Left cardiac atrium (tissue), 4 donors: ENCODE results near the gene REEP1. TPM values are rescaled to one million over a fixed set of nuclear protein-coding genes. Genes with fewer than 3 reads are reported as not detected.
A peak's percentile ranks its signal among the peaks of the same experiment; 100 is the strongest.
"Not testable (repeated sequence)": the region's sequence is repeated elsewhere in the genome, so short reads cannot be mapped to it uniquely, and the experiment has no call there.

ENCODE experiments used
- ATAC-seq, 2 donors: fragments of 200-7000 bp; cut with Tn5 transposase; one replicate each; pipeline ENCODE4 v1.9.1; 2020; ENCODE audit warnings: mild to moderate bottlenecking in 2 of 2, moderate library complexity in 2 of 2
- DNase-seq: peaks from one replicate; pipeline ENCODE4 v3.0.0-alpha.2; 2020
- intact Hi-C, 2 donors: fragments of 100-400 bp; cut with DNase I; formaldehyde crosslinking; loops; one replicate each; pipeline versions ENCODE4 v1.14.1 to v1.15.1; 2022 to 2023
- total RNA-seq, 2 donors: library from RNA; stranded (reverse); fragmentation: NEBNext Ultra II Directional; extraction: Animal tissue kit (Norgen Biotek cat#: 25700); gene quantifications; one replicate each; pipeline ENCODE4 v1.2.1, GENCODE V29; 2021
- donor health status: DM: no; HTN: yes; CAD: no.
- donor health status: DM: no; HTN: yes; CAD: no; lungs with severe emphysema.
- donor health status: DM: yes; HTN: yes; CAD: no.
- donor health status: Dilated cardiomyopathy.

The REEP1 gene
- total RNA-seq, 2 donors from 2014 or later: 15.7 to 22.5 TPM

DNA sequence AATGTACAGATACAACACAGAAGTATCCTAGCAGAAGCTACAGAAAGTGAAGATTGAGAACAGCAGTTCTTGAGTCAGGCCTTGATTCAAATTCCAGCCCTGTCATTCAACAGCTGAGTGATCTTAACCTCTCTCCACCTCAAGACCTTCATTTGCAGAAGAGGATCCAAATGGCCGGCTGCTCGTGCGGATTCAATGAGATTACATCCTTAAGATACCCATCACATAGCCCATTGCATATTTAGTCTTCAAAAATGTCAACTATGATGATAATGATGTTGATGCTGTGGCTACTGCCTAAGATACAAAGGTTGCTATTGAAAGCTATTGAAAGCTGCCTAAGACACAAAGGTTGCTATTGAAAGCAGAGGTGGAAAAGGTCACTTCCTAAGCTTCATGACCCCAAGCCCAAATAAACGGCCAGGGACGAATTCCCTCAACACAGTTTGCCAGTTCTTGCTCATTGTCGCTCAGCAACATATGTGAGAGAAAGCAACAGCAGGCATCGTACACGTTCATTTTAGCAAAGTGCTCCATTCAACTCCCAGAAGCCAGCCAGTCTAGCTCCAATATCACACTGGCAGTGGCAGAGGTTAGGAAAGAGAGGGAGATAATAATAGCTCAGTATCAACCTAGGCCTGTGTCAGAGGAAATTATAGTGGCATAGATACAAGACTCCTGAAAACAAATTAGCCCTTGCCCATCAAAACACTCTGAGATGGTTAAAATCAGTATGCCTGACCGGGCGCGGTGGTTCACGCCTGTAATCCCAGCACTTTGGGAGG is 102.0 kb downstream of the REEP1 start:
- intact Hi-C loops: no loop called here
- DNase-seq: no peak
- peak; percentile 42 to 55 for ATAC-seq

DNA sequence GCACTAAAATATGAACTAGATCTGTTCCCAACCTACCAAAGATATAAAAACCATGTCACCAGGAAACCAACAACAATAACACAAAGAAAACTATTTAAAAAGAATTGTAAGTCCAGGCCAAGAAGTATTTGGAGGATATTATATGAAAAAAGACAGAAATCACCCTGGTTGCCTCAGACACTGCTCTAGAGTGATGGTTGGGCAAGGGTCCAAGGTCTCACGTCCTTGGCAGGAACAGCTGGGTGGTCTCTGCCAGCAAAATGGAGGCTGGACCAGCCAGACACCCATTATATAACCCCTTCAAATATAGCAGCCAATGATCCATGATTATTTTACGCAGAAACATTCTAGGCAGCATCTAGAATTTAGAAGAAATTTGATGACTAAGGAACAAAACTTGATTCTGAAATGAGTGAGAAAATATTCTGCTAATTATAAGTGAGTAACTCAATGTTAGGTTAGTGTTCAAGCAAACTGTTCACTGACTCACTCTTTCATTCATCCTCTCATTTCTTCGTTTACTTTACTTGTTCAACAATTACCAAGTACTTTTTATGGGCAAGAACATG is 102.8 kb downstream of the REEP1 start:
- intact Hi-C loops: no loop called here
- peak in 1 of 2 donors; percentile 45 for ATAC-seq

DNA sequence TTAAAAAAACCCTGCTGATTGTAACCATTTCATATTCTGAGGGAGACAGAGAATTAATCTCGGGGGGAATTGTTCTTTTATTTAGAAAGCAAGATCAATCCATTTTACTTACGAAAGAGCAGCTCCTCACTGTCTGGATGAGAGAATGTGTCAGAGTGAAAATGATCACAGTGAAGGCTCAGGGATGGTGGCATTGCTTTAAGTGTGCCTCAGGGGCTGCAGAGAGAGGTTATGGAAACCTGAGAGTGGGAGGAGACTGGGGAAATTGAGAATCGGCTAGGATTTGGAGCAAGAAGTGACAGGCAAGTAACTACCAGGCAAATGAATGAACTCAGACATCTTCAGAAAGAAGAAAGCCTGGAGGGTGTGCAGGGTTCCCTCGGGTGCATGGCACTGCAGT is 104.0 kb downstream of the REEP1 start:
- ATAC-seq (no peak), DNase-seq (no peak)
- intact Hi-C loops: no loop called here

More for the DNA sequence above, 102.8 kb downstream of the REEP1 start:
- no peak for DNase-seq

DNA sequence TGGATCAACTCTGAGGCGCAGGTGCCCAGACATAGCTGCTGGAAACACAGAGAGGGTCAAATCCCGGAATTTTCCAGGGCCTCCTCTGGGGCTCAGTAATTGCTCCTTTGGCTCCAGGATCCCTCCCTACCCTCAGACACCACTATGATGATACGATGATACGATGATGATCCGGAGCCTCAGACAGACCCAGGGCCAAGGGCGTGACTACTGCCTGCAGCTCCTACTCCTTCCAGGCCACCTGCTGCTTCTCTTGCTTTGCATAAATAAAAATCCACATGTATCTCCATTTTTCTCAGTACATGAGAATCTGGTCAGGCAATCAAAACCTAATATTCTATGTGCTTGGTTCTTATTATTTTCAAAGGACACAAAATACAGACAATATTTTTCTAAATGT is 104.5 kb downstream of the REEP1 start:
- no peak for ATAC-seq
- DNase-seq: no peak
- intact Hi-C loops: no loop called here

DNA sequence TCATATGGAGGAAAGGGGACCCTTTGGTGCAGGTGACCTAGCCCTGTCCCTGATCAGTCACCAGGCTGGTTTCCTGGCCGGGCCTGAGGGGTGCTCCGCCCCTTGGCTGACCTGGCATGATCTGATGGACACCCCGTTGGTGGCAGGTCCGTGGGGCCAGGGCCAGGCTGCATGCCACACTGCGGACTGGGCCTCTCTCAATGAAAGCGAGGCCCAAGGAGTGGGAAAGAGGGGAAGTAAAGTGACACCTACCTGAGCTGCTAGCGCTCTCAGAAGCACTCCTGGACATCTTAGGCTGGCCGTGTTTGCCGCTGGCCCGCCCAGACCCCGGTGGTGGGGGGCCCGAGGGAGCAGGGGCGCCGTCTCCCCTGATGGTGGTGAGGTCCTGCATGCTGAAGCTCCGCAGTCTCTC is 105.0 kb downstream of the REEP1 start:
- DNase-seq (no peak), ATAC-seq (no peak)

DNA sequence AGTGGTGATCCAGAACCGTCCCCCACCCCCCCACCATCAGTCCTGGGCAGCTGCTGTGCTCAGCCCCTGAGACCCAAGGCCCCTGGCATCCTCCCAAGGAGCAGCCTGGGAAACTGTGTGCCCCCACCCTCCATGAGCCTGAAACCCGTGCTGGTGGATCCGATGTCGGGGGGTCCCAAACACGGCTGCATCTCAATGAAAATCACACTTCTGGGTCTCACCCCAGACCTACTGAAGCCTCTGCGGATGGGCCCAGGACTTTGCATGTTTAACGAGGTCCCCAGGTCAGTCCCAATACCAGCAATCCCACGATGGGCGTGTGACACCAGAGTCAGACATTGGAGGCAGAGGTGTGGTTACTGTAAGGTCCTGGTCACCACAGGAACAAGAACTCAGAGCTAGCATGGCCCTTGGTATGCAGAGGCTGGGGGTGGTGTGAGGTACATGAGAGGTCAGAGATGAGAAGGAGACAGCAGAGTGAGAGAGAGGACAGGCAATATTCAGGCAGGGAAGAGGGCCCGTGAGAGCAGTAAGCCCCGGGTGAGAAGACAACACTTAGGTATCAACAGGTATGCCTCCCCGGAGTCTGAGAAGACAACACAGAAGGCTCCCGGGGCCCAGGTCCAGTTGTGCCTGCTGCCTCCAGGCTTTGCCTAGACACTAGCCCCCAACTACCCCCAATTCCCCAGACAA is 105.6 kb downstream of the REEP1 start:
- DNase-seq (no peak), ATAC-seq (no peak)
- intact Hi-C loops: no loop called here

More for the DNA sequence above, 105.0 kb downstream of the REEP1 start:
- intact Hi-C loops: no loop called here

DNA sequence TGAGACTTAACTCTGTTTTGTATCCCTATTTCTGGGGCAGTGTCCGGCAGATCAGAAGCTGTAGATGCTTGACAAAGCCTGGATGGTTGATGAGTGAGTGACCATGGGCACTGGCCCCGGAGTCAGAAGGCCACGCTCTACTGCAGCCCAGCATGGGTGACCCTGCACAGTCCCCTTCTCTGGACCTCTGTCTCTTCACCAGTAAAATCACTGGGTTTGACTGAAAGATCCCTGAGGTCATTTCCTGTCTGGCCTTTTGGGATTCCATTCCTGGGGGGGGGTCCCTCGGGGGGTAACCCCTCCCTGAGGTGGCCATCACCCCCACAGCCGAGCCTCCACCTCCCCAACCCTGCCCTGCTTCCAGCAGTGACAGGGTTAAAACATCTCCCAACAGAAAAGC is 106.5 kb downstream of the REEP1 start:
- DNase-seq (no peak), ATAC-seq (no peak)
- intact Hi-C loops: no loop called here

DNA sequence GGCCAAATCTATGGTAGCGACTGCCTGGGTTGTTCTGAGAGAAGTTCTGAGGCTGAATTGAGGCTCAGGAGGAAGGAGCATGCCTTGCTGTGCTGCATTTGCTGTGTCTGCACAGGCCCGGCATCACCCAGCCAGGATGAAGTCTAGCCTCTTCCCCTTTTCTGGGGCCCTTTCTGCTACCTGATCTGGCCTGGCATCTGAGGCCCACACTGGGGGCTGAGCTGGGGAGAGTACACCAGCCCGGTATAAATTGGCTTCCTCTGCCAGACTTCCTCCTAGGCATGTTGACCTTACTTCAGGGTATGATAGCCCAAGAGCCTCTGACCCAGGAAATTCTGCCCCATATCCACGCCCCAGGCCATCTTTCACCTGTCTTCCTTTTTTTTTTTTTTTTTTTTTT is 108.2 kb downstream of the REEP1 start:
- intact Hi-C loops: loop anchor here (10.0 kb wide), 2 partner anchors 146 to 216 kb away; partner anchors contain the start of gene KDM3A (in 1 of the 2)
- ATAC-seq (no peak), DNase-seq (no peak)

DNA sequence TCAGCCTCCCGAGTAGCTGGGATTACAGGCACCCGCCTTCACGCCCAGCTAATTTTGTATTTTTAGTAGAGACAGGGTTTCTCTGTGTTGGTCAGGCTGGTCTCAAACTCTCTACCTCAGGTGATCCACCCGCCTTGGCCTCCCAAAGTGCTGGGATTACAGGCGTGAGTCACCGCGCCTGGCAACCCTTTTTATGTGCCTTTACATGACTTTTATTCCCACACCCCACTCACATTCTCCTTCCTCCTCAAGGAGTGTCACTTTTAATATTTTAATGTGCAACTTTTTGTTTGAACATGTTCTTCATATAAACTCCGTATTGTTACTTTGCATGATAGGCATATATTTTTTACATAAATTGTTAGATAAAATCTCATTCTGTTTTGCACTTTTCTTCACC is 108.9 kb downstream of the REEP1 start:
- intact Hi-C loops: loop anchor here (10.0 kb wide), 2 partner anchors 146 to 216 kb away; partner anchors contain the start of gene KDM3A (in 1 of the 2)
- not testable (repeated sequence) for DNase-seq, ATAC-seq

DNA sequence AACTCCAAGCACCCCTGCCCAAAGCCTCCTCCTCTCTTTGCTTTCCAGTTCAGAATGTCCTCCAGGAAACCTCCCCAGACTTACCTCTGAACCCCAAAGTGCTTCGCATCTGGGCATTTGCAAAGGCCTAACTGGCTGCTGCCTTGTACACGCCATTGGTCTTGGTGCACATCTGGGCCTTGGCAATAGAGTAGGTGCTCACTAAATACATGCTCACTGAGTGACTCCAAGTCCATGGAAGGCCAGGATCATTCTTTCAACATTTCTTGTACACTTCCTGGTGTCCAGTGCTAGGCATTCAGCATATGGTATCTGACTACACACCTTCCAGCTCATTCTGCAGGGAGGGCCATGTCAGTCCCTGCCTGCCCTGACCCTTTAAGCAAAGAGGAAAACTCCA is 109.7 kb downstream of the REEP1 start:
- intact Hi-C loops: loop anchor here (10.0 kb wide), 2 partner anchors 147 to 217 kb away; partner anchors contain the start of gene KDM3A (in 1 of the 2)
- no peak for ATAC-seq
- DNase-seq: no peak

DNA sequence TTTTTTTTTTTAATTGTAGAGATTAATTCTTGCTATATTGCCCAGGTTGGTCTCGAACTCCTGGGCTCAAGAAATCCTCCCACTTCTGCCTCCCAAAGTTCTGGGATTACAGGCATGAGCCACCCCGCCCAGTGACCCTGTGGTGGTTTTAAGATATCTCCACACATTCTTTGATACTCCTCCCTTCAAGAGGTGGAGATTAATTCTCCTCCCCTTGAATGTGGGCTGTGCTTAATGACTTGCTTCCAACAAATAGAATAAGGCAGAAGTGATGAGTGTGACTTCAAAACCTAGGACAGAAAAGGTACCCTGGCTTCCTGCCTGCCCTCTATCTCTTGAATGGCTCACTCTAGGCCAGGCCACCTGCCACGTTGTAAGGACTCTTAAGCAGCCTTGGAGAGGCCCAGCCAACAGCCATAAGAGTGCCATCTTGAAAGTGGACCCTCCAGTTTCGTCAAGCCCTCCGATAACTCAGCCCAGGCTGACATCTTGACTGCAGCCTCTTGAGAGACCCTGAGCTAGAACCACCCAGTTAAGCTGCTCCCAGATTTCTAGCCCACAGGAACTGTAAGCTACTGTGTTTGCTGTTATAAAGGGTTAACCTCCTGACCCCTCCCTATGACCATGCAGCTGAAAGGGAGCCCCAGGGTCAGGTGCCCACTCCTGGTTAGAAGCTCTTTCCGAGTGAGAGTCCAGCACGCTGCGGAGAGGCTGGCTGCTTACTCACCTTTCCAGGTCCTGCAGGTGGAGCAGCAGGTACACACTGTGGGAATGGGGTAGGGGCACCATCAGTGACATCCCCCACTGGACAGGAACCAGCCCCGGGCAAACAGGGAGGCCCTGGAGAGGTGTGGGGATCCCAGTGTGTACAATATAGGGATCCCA is 110.5 kb downstream of the REEP1 start:
- intact Hi-C loops: loop anchor here (10.0 kb wide), 2 partner anchors 148 to 218 kb away; partner anchors contain the start of gene KDM3A (in 1 of the 2)
- ATAC-seq: no peak
- DNase-seq: no peak

DNA sequence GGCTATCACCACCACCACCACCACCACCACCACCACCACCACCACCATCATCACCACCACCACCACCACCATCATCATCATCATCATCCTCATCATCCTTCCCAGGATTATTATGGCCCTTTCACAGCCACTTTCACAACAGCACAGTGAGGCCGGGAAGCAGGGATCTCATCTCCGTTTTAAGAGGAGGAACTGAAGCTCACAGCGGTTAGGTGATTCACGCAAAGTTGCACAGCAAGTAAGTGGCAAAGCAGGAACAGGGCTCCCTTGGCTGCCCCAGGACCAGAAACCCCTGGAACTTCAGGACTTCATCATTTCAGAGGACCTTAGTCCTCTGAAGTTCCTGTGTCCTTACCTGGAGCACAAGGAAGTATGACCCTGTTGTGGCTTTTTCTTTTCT is 111.4 kb downstream of the REEP1 start:
- intact Hi-C loops: loop anchor here (10.0 kb wide), 2 partner anchors 149 to 219 kb away; partner anchors contain the start of gene KDM3A (in 1 of the 2)
- ATAC-seq (no peak), DNase-seq (no peak)

DNA sequence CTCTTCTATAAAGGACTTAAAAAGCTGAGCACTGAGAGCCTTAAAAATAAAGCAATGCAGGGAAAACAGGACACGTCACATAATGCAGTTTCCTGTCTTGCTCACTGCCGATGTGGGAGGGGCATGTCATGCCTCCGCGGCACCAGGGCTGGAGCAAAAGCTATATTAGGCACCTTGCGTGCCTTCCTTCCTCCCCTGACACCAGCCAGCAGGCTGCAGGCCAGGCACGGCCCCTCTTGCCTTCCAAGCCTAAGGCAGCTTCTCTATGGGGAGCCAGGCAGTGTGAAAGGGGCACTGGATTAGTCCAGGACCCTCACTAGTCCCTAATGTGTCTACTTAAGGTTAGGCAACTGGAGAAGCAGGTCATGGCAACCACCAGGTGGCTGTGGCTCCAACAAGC is 111.8 kb downstream of the REEP1 start:
- intact Hi-C loops: loop anchor here (10.0 kb wide), 2 partner anchors 149 to 219 kb away; partner anchors contain the start of gene KDM3A (in 1 of the 2)
- ATAC-seq (peak; percentile 64 to 80), DNase-seq (peak; percentile 72)

DNA sequence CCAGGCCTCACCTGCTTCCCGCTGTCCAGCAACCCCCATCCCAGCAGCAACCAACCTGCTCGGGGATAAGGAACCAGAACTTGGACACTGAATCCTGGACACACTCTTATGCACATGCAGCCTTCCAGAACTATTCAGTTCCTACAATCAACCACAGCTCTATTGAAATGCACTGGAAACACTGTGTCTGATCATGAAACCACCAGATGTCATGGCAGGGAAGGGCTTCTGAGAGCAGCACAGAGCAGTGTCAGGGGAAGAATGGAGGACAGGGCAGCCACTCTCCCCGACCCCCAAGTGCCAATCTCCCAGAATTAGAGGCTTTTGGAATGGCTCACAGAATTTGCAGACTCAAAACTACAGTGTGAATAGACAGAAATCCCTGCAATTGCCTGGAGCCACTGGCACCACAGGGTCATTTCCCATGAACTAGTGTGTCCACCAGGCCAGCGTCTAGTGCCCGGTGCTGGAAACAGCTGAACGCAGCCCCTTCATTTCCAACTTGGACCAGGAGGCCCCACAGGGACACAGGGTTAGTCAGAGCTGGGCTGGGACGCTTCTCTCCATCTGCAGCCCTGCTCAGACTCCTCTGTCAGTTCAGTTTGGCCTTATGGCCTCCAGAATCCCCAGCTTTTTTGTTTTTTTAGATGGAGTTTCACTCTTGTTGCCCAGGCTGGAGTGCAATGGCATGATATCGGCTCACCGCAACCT is 112.6 kb downstream of the REEP1 start:
- ATAC-seq (peak in 1 of 2 donors; percentile 5), DNase-seq (peak; percentile 35)
- intact Hi-C loops: loop anchor here (5.0 to 10.0 kb wide), 3 partner anchors 73 to 220 kb away; partner anchors contain the start of gene KDM3A (in 1 of the 2)

DNA sequence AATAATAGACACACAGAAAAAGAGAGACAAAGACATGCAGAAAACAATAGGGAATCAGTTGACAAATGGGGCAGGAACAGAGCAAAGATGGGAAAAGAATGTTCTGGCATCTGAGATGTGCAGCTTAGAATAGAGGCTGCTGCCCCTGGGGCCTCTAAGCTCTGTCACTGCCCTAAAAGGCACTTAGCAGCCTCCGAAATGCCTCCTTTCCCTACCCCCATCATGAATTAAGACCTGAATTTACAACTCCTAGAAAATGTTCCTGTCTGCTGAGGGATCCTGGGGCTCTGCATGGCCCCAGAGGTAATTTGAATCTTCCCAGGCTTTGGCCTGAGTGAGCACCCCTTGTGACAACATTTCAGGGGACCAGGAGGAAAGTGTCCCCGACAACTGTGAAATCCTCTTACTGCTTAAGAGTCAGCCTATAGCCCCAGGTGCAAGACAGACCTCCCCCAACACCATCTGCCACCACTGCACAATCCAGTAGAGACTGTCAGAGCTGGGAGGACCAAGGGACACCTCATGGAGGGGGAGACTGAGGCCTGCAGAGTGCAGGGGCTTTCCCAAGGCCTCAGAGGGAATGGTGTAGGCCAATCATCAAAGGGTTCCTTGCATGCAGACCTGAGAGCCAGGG is 113.4 kb downstream of the REEP1 start:
- DNase-seq: no peak
- no peak for ATAC-seq
- intact Hi-C loops: loop anchor here (5.0 to 10.0 kb wide), 3 partner anchors 73 to 221 kb away; partner anchors contain the start of gene KDM3A (in 1 of the 2)

DNA sequence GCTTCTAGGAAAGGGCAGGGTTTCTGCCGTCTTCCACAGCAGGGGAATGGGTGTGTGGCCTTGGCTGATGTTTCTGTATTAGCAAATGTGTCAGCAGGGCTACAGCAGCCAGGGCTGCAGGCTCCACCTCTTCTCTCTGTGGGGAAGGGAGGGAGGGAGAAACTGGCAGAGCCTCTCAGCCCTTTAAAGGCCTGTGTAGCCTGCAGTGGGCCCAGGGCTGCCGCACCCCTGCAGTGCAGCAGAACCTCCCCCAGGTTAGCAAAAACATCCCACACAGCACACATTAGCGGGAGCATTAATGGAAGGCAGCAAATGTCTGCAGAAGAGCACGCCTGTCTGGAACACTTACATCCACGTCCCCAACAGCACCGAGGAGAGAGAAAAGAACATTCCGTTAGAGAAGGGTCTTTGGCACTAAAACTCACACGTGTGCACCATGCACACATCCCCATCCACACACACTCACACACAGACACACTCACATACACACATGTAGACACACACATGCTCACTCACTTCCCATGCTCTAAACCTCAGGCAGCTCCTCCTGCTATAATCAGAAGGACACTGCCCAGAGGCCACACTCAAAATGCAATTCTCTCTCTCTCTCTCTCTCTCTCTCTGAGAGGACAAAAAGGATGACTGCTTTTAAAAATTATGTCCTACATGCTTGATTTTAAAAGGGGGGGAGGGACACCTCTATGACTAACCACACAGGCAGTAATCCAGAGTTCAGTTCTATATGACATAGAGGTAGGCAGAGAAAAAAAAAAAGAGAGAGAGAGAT is 114.1 kb downstream of the REEP1 start:
- DNase-seq: peak; percentile 68
- intact Hi-C loops: loop anchor here (5.0 to 10.0 kb wide), 3 partner anchors 74 to 221 kb away; partner anchors contain the start of gene KDM3A (in 1 of the 2)
- ATAC-seq: peak; percentile 89 to 94
